ENCODE results near the gene KLRG1. TPM values are rescaled to one million over a fixed set of nuclear protein-coding genes. Genes with fewer than 3 reads are reported as not detected.

KLRG1 gene
- total and polyA plus RNA-seq, 2 donors (not counting 1 experiment from before 2014, with no cell fraction given) = 3.7 to 3.9 TPM

DNA sequence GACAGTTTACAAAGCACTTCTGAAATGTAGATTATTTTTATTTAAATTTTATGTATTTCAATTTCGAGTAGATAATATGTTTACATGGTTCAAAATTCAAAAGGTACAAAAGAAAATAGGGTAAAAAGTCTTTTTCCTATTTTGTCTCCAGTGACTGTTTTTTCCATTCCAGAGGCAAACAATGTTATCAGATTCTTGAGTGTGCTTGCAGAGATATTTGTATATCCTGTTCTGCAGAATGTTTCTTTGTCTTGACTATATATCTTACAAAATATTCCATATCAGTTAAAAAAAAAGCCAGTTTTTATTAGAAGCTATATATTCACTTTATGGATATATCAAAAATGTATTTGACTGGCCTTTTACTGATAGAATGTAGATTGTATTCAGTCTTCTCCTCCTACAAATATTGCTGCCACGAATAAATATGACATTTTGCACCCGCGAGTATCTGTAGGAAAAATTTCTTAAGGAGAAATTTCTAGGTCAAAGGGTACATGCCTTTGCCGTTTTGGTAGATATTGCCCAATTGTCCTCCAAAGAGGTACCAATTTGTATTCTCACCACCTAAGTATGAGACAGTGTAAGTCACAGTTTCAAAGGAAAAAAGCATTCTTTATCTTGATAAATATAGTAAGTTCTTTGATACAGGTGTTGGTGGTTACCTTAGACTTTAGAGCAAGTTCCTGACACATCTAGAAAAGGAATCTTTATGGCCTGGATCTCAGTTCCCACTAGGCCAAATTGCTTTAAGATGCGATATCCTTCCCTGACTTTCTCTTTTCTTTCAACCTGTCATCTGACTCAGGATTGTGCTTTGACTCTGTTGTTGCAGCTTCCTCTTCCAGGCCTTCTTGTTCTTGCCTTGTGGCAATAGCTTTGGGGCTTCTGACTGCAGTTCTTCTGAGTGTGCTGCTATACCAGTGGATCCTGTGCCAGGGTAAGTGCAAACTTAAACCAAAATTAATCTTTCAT lies 2.3 kb downstream of the KLRG1 start:
- Histone ChIP-seq H3K4me1 (ENCODE audit: control insufficient read depth in 2 of 2, insufficient read depth in 2 of 2, low read length in 2 of 2) (peaks cover 9 to 11% of the 10 kb centered on the region in 2 donors), H3K9me3 (ENCODE audit: control extremely low read depth in 1 of 3, control insufficient read depth in 2 of 3, insufficient read depth in 1 of 3, low read length in 2 of 3) (no peaks in the 10 kb centered on the region), H3K9ac (ENCODE audit: low read length) (no peak overlapping the region), H3K79me2 (ENCODE audit: control insufficient read depth, insufficient read depth, low read length) (no peaks in the 10 kb centered on the region), H2AFZ (ENCODE audit: insufficient read depth, low read depth, low read length, poor library complexity, severe bottlenecking) (no peak overlapping the region), H3K27me3 (replicated peaks in 1 of 4; ENCODE audit: control extremely low read depth in 1 of 4, control insufficient read depth in 3 of 4, insufficient read depth in 4 of 4, low read length in 3 of 4) (no peaks in the 10 kb centered on the region), H3K4me3 (ENCODE audit: control extremely low read depth in 1 of 5, extremely low read depth in 1 of 5, insufficient read depth in 1 of 5, low read depth in 2 of 5, low read length in 4 of 5) (no peak overlapping the region), H3K27ac (ENCODE audit: low read length in 2 of 2) (no peak overlapping the region), H3K36me3 (replicated peaks in 1 of 2; ENCODE audit: control extremely low read depth in 1 of 2, control insufficient read depth in 1 of 2, extremely low read depth in 1 of 2, insufficient read depth in 2 of 2, low read length in 1 of 2) (no peaks in the 10 kb centered on the region), H3K4me2 (replicated peaks; ENCODE audit: low read depth, low read length, poor library complexity, severe bottlenecking) (no peak overlapping the region), H4K20me1 (ENCODE audit: control insufficient read depth, insufficient read depth, low read length, poor library complexity, severe bottlenecking) (no peaks in the 10 kb centered on the region)
- ChIA-PET POLR2A (no interaction called here), CTCF (no interaction called here)
- H3K4me3 Mint-ChIP-seq = no peak overlapping the region
- H3K4me1 Mint-ChIP-seq = peaks cover 20% of the 10 kb centered on the region
- DNase-seq = no peak
- H3K27me3 Mint-ChIP-seq = no peaks in the 10 kb centered on the region
- H3K27ac Mint-ChIP-seq = no peak overlapping the region
- intact Hi-C loops (cut with micrococcal nuclease) = no loop called here
- no peak for TF ChIP-seq EZH2 (IDR thresholded peaks at IDR 0.05; ENCODE audit: borderline replicate concordance, insufficient read depth, low read depth, low read length, poor library complexity, severe bottlenecking)
- TF ChIP-seq CTCF (IDR thresholded peaks at IDR 0.05) = no peak
- no peaks in the 10 kb centered on the region for H3K9me3 Mint-ChIP-seq (ENCODE audit: insufficient read depth)
- 29% methylated on average over 1 of the region's 6 CpGs for WGBS (ENCODE audit: insufficient coverage)
- ATAC-seq (ENCODE audit: low read depth) = no peak

DNA sequence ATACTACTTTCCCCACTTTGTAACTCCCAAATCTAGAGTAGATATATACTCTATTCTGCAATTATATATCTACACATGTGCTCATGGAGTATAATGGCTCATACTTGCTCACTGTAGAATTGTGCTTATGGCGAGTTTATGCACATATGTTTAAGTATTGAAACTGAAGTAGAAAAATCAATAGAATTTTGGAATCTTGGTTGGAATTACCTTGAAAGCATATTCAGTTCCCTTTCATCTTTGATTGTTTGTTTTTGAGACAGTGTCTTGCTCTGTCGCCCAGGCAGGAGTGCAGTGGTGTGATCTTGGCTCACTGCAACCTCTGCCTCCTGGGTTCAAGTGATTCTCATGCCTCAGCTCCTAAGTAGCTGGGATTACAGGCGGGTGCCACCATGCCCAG lies 4.5 kb downstream of the KLRG1 start:
- no peaks in the 10 kb centered on the region for H3K9me3 Mint-ChIP-seq (ENCODE audit: insufficient read depth)
- no peak overlapping the region for H3K4me2 ChIP-seq (replicated peaks; ENCODE audit: low read depth, low read length, poor library complexity, severe bottlenecking)
- no peak overlapping the region for H3K27ac ChIP-seq (ENCODE audit: low read length in 2 of 2)
- H3K9ac ChIP-seq (ENCODE audit: low read length) = no peak overlapping the region
- no peaks in the 10 kb centered on the region for H3K36me3 ChIP-seq (replicated peaks in 1 of 2; ENCODE audit: control extremely low read depth in 1 of 2, control insufficient read depth in 1 of 2, extremely low read depth in 1 of 2, insufficient read depth in 2 of 2, low read length in 1 of 2)
- TF ChIP-seq EZH2 (IDR thresholded peaks at IDR 0.05; ENCODE audit: borderline replicate concordance, insufficient read depth, low read depth, low read length, poor library complexity, severe bottlenecking) = no peak
- no peak for TF ChIP-seq CTCF (IDR thresholded peaks at IDR 0.05)
- peaks cover 8% of the 10 kb centered on the region for H3K4me1 Mint-ChIP-seq
- ATAC-seq (ENCODE audit: low read depth) = no peak
- H3K27ac Mint-ChIP-seq = no peak overlapping the region
- H3K79me2 ChIP-seq (ENCODE audit: control insufficient read depth, insufficient read depth, low read length) = no peaks in the 10 kb centered on the region
- no peak overlapping the region for H3K4me3 Mint-ChIP-seq
- no peak overlapping the region for H3K4me3 ChIP-seq (ENCODE audit: control extremely low read depth in 1 of 5, extremely low read depth in 1 of 5, insufficient read depth in 1 of 5, low read depth in 2 of 5, low read length in 4 of 5)
- CTCF ChIA-PET = no interaction called here
- no peak overlapping the region for H2AFZ ChIP-seq (ENCODE audit: insufficient read depth, low read depth, low read length, poor library complexity, severe bottlenecking)
- peaks cover 9 to 11% of the 10 kb centered on the region in 2 donors for H3K4me1 ChIP-seq (ENCODE audit: control insufficient read depth in 2 of 2, insufficient read depth in 2 of 2, low read length in 2 of 2)
- POLR2A ChIA-PET = no interaction called here
- WGBS (ENCODE audit: insufficient coverage) = 100% methylated on average over 2 of the region's 3 CpGs
- DNase-seq = no peak
- no peaks in the 10 kb centered on the region for H3K27me3 ChIP-seq (replicated peaks in 1 of 4; ENCODE audit: control extremely low read depth in 1 of 4, control insufficient read depth in 3 of 4, insufficient read depth in 4 of 4, low read length in 3 of 4)
- no peaks in the 10 kb centered on the region for H3K27me3 Mint-ChIP-seq
- no peaks in the 10 kb centered on the region for H4K20me1 ChIP-seq (ENCODE audit: control insufficient read depth, insufficient read depth, low read length, poor library complexity, severe bottlenecking)
- no peaks in the 10 kb centered on the region for H3K9me3 ChIP-seq (ENCODE audit: control extremely low read depth in 1 of 3, control insufficient read depth in 2 of 3, insufficient read depth in 1 of 3, low read length in 2 of 3)
- intact Hi-C loops (cut with micrococcal nuclease) = no loop called here
